ENCODE measurements around the gene NOL4L.
"Not testable (repeated sequence)": the region's sequence is repeated elsewhere in the genome, so short reads cannot be mapped to it uniquely, and the experiment has no call there.

The NOL4L gene

GRCh38 chr20:32580970-32581838 lies 3.9 kb downstream of the NOL4L start:
- H3K27ac ChIP-seq, result no peak overlapping the region
- TF ChIP-seq CTCF (IDR thresholded peaks at IDR 0.05), result no peak
- no peak for DNase-seq (ENCODE audit: low spot score)

GRCh38 chr20:32580219-32580969 lies 4.7 kb downstream of the NOL4L start:
- Histone ChIP-seq H3K27ac (no peak overlapping the region), H3K4me3 (no peak overlapping the region)
- DNase-seq (ENCODE audit: low spot score), result no peak
- TF ChIP-seq CTCF (IDR thresholded peaks at IDR 0.05), result no peak

More at GRCh38 chr20:32580970-32581838, 3.9 kb downstream of the NOL4L start:
- H3K4me3 ChIP-seq, result no peak overlapping the region

GRCh38 chr20:32578840-32579390 lies 6.2 kb downstream of the NOL4L start:
- Histone ChIP-seq H3K4me3 (no peak overlapping the region), H3K27ac (no peak overlapping the region)
- no peak for DNase-seq (ENCODE audit: low spot score)
- TF ChIP-seq CTCF (IDR thresholded peaks at IDR 0.05), result no peak

- DNase-seq (ENCODE audit: low spot score); H3K4me3 ChIP-seq; H3K27ac ChIP-seq: not testable (repeated sequence)
These were observed 7.1 kb downstream of the NOL4L start for GRCh38 chr20:32578062-32578461.

- TF ChIP-seq CTCF (IDR thresholded peaks at IDR 0.05), result no peak
- Histone ChIP-seq H3K4me3 (no peak overlapping the region), H3K27ac (no peak overlapping the region)
- DNase-seq (ENCODE audit: low spot score), result no peak
These were observed 7.5 kb downstream of the NOL4L start for GRCh38 chr20:32577657-32578056.

GRCh38 chr20:32577023-32577422 lies 8.1 kb downstream of the NOL4L start:
- no peak overlapping the region for H3K4me3 ChIP-seq
- H3K27ac ChIP-seq, result no peak overlapping the region
- no peak for DNase-seq (ENCODE audit: low spot score)
- no peak for TF ChIP-seq CTCF (IDR thresholded peaks at IDR 0.05)

GRCh38 chr20:32576560-32576959 lies 8.6 kb downstream of the NOL4L start:
- no peak overlapping the region for H3K4me3 ChIP-seq
- TF ChIP-seq CTCF (IDR thresholded peaks at IDR 0.05), result no peak
- DNase-seq (ENCODE audit: low spot score), result no peak
- H3K27ac ChIP-seq, result no peak overlapping the region

All from coronary artery (tissue), 2 donors.